Measurements from ENCODE around the gene ADGRA1.

The ADGRA1 gene

DNA sequence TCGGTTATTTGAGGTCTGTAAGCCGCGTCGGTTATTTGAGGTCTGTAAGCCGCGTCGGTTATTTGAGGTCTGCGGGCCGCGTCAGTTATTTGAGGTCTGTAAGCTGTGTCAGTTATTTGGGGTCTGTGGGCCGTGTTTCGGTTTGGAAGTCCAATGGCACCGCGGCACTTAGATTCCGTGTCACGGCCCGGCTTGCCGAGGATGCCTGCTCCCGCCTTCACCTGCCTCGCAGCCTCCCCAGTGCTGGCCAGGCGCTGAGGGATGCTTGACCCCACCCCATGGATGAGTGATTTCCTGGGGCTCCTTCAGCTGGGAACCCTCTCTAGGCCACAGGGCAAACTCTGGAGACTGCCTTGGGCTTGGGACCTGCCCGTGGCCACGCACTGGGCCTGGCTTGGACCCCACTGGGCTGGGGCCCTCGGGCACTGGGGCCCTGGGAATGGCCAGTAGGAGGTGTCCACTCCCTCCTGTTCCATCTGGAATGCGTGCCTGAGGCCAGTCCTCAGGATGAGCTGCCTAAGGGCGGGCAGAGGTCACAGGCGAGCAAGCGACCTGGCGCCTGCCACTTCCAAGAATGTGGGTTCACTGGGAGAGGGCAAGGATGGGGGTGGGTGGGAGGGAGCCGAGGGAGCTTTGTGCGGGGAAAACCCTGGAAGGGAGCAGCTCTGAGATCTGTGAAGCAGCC lies 25.6 kb downstream of the ADGRA1 start:
- no peak for DNase-seq

DNA sequence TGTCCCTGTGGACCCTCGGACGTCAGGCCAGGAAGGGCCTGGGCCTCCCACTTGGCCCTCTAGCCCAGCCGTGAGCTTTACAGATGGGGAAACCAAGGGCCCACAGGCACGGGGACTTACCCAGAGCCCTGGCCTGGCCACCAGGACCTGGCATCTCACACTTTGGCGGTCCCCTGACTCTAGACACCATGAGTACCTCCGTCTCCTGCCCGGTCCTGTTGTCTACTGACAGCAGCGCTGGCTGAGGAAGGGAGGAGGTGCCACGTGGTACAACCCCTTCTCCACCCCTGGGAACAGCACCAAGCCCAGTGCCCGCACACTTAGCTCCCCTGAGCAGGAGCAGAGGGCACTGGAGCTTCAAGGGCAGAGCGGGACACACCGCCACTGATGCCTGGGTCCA lies 26.1 kb downstream of the ADGRA1 start:
- no peak for DNase-seq

DNA sequence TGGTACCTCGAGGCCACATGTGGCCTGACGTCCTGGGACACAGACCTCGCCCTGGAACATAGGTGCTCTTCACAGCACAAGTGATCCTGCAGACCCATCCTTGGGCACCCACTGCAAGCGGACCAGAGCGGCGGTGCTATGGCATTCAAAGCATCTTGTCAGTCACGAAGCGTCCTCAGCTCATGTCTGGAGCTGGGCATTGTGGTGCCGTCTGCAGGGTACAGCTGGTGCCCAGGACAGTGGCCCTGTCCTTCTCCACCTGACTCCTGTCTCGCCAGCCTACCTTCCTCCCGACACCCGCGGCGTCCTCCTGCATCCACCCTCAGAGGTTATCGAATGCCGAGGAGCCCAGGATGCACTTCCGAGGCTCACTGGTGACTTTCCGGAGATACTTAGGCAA lies 26.5 kb downstream of the ADGRA1 start:
- DNase-seq = no peak

DNA sequence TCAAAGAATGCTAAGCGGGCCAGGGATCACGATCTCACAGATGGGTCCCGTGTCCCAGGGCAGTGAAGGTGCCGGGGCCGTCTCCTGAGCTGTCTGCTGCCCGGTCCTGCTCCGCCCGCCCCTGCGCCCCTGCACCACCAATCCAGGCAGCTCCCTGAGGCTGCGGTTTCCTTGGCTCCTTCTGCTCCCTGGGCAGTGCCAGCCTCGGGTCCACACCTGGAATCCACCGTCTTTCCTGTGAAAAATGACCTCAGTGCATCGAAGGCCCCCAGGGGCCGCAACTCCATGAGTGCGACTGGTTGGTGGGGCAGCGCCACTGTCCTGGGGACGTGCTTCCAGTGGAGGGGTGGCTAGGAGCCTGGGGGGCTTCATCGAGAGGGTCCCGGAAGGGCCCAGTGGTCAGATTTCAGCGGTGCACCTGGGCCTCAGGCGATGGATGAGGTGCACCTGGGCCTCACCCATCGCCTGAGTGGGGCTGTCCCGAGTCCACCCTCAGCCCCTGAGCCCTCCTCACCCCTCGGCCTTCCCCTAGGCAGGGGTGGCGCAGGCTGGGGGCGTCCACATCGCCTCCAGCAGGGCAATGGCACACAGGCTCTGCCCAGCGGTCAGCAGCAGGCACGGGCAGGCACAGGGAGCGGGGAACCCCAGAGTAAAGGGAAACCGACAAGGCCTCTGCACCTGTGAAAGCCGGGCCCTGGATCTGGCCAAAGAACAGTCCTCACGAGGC lies 27.2 kb downstream of the ADGRA1 start:
- DNase-seq = no peak

GRCh38 chr10:133115453-133115842 lies 27.7 kb downstream of the ADGRA1 start:
- no peak for DNase-seq

DNA sequence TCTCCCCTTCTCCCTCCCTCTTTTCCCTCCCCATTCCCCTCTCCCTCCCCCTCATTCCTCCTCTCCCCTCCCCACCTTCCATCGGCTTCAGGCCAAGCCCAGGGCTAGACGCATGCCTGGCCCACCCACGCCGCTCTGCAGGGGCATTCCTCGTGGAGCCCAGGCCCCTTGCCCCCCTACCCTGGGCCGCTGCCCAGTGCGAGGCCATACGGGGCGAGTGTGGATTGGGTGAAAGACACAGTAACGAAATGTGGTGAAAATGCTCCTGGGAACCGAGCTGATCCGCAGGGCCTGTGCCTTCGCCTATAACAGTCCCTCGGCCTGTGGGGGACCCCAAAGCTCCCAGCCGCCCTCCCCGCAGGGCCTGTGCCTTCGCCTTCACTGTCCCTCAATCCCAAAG lies 28.3 kb downstream of the ADGRA1 start:
- no peak for DNase-seq

DNA sequence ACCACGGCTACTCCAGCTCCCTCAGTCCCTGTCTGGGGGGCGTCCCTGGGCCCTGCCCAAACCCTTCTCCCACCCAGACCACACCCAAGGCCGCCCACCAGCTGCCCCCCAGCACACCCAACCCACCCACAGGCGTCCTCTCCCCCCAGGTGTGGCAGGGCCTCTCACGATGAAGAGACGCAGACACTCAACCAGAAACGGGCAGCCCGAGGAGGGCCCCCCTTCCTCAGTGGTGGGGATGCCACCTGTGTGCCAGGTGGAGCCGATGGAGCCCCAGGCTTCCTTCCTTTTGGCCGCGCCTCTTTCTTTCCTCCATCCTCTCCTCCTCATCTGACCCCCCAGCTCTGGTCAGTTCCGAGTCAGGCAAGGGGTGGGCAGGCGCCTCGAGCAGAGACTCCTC lies 28.7 kb downstream of the ADGRA1 start:
- DNase-seq = no peak

- no peak for DNase-seq
Measured at GRCh38 chr10:133117036-133117687, 29.4 kb downstream of the ADGRA1 start.

DNA sequence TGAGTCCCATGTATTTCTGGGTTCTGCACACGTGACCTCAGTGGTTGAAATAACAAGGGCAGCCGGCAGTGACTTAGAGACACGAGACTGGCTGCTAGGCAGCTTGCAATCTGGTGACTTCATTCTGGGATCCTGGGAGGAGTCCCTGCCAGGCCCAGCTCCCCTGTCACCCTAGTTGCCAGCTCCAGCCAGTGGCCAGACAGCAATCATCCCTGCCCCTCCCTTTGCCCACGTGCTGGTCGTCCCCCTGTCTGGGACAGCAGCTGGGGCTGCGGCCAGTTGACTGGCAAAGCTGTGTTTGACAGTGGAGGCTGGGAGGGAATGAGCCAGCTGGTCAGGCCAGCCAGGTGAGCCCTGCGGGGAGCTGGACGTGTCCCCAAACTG lies 30.0 kb downstream of the ADGRA1 start:
- no peak for DNase-seq

DNA sequence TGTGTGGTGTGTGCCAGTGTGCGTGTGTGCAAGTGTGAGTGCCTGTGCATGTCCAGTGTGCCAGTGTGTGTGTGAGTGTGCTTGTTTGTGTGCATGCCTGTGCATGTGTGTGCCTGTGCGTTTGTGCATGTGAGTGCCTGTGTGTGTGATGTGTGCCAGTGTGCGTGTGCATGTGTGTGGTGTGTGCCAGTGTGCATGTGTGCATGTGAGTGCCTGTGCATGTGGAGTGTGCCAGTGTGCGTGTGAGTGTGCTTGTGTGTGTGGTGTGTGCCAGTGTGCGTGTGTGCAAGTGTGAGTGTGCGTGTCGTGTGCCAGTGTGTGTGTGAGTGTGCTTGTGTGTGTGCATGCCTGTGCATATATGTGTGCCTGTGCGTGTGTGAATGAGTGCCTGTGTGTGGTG lies 33.8 kb downstream of the ADGRA1 start:
- DNase-seq = no peak

DNA sequence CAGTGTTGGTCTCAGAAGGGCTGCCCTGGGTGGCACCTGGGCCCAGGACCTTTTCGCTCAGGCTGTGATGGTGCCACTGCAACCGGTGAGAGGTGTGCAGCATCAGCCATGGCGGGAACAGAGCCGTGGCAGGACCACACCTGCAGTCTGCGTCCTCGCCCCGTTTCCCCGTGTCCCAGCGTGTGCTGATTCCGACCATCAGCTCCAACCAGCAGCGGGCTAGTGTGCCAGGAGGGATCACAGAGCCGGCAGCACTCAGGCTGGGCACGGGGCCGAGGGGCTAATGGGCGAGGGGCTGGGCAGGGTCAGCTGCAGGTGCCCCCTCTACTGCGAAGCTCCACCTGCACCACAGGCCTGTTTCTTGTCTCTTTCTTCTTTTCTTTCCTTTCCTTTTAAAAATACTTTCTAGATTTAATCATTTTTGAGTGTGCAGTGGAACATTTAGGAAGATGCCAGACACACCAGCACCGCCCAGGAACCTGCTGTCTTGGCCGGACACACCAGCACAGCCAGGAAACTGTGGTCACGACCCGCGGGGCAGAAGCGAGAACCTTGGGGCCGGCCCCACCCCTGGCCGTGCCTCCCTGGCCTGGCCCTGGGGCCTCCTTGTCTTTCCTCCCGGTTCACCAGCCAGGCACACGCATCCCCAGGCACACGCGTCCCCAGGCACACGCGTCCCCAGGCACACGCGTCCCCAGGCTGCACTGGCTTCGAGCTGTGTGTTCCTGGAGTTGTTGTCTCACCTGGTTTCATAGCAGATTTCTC lies 34.6 kb downstream of the ADGRA1 start:
- no peak for DNase-seq

- no peak for DNase-seq
Measured at GRCh38 chr10:133123050-133123745, 35.5 kb downstream of the ADGRA1 start.

DNA sequence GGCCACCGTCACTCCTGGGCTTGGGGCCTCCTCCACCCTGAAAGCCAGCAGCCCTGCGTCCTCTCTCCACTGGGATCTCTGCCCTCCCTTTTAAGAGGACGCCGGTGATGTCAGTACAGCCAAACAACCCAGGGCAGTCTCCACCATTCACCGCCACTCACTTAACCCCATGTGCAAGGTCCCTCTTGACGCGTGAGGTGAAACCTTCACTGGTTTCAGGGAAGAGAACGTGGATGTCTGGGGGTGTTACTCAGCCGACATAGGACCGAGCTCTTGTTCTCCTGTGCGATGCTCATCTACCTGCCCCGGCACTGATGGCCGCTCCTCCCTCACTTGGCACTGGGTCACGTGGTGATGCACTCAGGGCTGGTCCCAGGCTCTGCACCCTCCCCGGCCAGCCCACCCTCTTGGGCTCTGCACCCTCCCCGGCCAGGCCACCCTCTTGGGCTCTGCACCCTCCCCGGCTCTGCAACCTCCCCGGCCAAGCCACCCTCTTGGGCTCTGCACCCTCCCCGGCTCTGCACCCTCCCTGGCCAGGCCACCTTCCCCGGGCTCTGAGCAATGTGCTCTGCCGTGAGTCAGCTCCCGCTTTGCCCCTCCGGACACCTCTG lies 36.1 kb downstream of the ADGRA1 start:
- no peak for DNase-seq

DNA sequence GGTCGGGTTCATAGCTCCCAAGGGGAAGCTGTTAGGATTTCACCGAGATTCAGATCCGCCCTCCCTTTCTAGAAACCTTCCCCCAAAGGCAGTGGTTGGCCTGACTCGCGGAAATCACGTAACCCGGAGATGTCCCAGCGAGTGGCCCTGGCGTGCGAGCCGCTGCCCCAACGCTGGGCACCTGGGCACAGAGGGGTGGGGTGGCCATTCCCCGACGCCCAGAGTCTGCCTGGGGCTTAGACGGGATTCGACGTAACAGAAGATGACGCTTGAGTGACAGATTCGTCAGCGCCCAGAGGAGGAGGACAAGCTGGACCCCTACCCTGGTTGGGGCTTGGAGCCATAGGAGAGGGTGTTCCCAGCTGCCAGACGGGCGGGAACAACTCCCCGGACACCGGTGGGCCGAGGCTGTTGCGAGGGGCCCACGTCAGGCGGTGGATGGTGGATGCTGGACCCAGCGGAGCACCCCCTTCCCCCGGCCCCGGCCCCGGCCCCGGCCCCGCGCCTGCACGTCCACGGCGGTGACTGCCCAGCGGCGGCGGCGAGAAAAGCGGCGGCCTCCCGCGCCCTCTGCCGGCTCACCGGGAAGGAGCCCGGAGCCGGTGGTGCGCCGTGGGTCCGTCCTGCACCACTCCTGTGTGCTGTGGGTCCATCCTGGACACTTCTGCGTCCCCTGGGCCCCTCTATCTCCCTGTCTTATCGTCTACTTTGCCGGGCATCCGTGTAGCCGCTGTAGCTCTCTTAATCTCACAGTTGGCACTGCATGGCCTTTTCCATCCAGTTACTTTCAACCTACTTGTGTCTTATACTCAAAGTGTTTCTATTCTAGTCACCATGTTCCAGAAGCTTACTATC lies 36.9 kb downstream of the ADGRA1 start:
- no peak for DNase-seq

DNA sequence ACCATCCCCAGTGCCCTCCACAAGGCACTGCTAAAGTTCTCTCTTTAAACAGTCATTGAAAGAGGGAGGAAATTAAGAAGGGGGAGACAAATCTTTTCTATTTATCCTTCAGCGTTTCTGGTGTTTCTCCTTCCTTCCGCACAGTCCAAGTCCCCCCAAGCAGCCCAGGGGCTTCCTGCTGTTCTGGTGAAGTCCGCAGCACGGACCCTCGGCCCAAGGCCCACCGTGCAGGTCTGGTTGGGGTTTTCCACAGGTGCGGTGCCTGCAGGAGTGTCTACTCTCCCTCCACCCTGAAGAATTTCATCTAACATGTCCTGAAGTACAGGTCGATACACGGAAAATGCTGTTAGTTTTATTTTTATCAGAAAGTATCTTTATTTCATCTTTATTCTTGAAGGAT lies 38.2 kb downstream of the ADGRA1 start:
- no peak for DNase-seq

DNA sequence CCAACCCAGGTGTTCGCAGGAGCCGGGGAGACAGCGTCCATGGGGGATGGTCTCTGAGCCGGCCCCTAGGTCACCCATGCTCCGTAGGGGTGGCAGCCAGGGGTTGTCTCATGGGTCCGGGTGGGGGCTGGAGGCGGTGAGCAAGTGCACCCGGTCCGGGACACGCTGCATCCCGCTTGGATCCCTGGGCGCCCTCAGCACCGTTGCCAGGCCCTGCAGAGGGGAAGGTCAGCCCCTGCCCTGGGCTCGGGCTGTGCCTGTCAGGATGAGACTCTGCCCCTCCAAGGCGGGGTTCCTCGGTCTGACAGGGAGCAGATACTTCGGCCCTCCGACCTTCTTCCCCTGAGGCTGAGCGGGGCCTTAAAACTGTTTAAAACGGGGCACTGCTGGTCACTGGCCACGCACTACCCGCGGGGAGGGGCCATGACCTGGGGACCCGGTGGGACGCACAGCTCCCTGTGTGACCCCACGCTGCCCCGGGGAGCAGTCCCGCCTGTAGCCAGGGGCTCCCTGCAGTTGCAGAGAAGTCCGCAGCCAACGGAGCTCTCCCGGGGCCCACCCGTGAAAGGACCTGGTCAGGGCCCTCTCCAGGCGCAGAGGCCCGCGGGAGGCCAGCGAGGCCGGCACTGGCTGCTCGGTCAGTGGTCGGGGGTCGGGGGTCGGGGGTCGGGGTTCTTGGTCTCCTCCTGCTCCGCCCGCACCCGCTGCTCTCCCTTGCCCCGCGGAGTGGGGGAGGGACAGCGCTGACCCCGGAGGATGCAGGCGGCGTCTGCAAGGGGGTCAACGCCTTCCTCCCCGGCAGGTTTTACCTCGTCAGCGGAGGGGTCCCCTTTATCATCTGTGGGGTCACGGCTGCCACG lies 38.9 kb downstream of the ADGRA1 start:
- DNase-seq = no peak

GRCh38 chr10:133127291-133128125 lies 39.8 kb downstream of the ADGRA1 start:
- DNase-seq = no peak

GRCh38 chr10:133128126-133129070 lies 40.7 kb downstream of the ADGRA1 start:
- no peak for DNase-seq

All from kidney glomerular epithelial cell (primary cell).